ENCODE measurements around the gene LRMDA.
"Not testable (repeated sequence)": the region's sequence is repeated elsewhere in the genome, so short reads cannot be mapped to it uniquely, and the experiment has no call there.

Gene LRMDA

GRCh38 chr10:76125900-76126299 lies 694.5 kb downstream of the LRMDA start:
- in situ Hi-C loops (cut with HindIII; ENCODE audit: low sequenced_read_pairs), result no loop called here

GRCh38 chr10:76126607-76127527 lies 695.4 kb downstream of the LRMDA start:
- in situ Hi-C loops (cut with HindIII; ENCODE audit: low sequenced_read_pairs), result no loop called here

GRCh38 chr10:76127984-76128589 lies 696.7 kb downstream of the LRMDA start:
- in situ Hi-C loops (cut with HindIII; ENCODE audit: low sequenced_read_pairs), result no loop called here

- in situ Hi-C loops (cut with HindIII; ENCODE audit: low sequenced_read_pairs), result no loop called here
Measured at GRCh38 chr10:76129213-76129612, 697.8 kb downstream of the LRMDA start.

- in situ Hi-C loops (cut with HindIII; ENCODE audit: low sequenced_read_pairs), result no loop called here
Measured at GRCh38 chr10:76130892-76131291, 699.5 kb downstream of the LRMDA start.

GRCh38 chr10:76133597-76134255 lies 702.3 kb downstream of the LRMDA start:
- in situ Hi-C loops (cut with HindIII; ENCODE audit: low sequenced_read_pairs), result no loop called here

GRCh38 chr10:76136961-76137360 lies 705.5 kb downstream of the LRMDA start:
- in situ Hi-C loops (cut with HindIII; ENCODE audit: low sequenced_read_pairs), result no loop called here

- in situ Hi-C loops (cut with HindIII; ENCODE audit: low sequenced_read_pairs), result no loop called here
Measured at GRCh38 chr10:76138286-76138685, 706.9 kb downstream of the LRMDA start.

GRCh38 chr10:76138906-76139305 lies 707.5 kb downstream of the LRMDA start:
- in situ Hi-C loops (cut with HindIII; ENCODE audit: low sequenced_read_pairs), result no loop called here

GRCh38 chr10:76139431-76139830 lies 708.0 kb downstream of the LRMDA start:
- in situ Hi-C loops (cut with HindIII; ENCODE audit: low sequenced_read_pairs), result no loop called here

GRCh38 chr10:76141376-76141775 lies 710.0 kb downstream of the LRMDA start:
- in situ Hi-C loops (cut with HindIII; ENCODE audit: low sequenced_read_pairs), result no loop called here

- in situ Hi-C loops (cut with HindIII; ENCODE audit: low sequenced_read_pairs), result not testable (repeated sequence)
Measured at GRCh38 chr10:76148217-76148616, 716.8 kb downstream of the LRMDA start.

GRCh38 chr10:76149182-76149581 lies 717.8 kb downstream of the LRMDA start:
- in situ Hi-C loops (cut with HindIII; ENCODE audit: low sequenced_read_pairs), result no loop called here

GRCh38 chr10:76149602-76150138 lies 718.2 kb downstream of the LRMDA start:
- in situ Hi-C loops (cut with HindIII; ENCODE audit: low sequenced_read_pairs), result no loop called here

GRCh38 chr10:76150139-76150875 lies 718.9 kb downstream of the LRMDA start:
- in situ Hi-C loops (cut with HindIII; ENCODE audit: low sequenced_read_pairs), result no loop called here

- in situ Hi-C loops (cut with HindIII; ENCODE audit: low sequenced_read_pairs), result no loop called here
Measured at GRCh38 chr10:76150876-76151288, 719.5 kb downstream of the LRMDA start.

- in situ Hi-C loops (cut with HindIII; ENCODE audit: low sequenced_read_pairs), result no loop called here
Measured at GRCh38 chr10:76152186-76152585, 720.8 kb downstream of the LRMDA start.

- in situ Hi-C loops (cut with HindIII; ENCODE audit: low sequenced_read_pairs), result no loop called here
Measured at GRCh38 chr10:76155961-76156360, 724.5 kb downstream of the LRMDA start.

GRCh38 chr10:76160446-76161300 lies 729.2 kb downstream of the LRMDA start:
- in situ Hi-C loops (cut with HindIII; ENCODE audit: low sequenced_read_pairs), result no loop called here

GRCh38 chr10:76161301-76161582 lies 729.8 kb downstream of the LRMDA start:
- in situ Hi-C loops (cut with HindIII; ENCODE audit: low sequenced_read_pairs), result no loop called here
